HG03097 (cell line): ENCODE results near the gene STXBP2.
"Not testable (repeated sequence)": the region's sequence is repeated elsewhere in the genome, so short reads cannot be mapped to it uniquely, and the experiment has no call there.

Source experiments
- ATAC-seq: cut with Tn5 transposase; IDR thresholded peaks from one replicate; pipeline ENCODE4 v1.9.1; 2021; ENCODE audit not compliant: unreplicated experiment, low FRiP score

The STXBP2 gene

DNA sequence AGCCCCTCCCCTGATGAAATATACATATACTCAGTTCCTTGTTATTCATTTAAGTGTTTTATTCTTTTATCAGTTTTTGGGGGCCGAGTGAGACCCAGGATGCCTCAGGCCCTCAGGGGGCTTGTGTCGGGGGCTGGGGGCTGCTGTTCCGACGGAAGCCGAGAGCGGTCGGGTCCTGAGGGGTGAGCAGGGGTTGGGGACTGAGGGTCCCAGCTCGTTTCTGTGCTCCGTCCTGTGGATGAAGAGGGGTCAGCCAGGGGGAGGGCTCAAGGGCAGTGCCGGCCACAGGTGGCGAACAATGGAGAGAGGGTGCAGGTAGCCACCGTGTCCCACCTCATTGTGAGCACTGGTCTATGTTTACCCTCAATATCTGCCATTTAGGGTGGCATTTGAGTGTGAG is 5.3 kb upstream of the STXBP2 start:
- no peak for ATAC-seq

DNA sequence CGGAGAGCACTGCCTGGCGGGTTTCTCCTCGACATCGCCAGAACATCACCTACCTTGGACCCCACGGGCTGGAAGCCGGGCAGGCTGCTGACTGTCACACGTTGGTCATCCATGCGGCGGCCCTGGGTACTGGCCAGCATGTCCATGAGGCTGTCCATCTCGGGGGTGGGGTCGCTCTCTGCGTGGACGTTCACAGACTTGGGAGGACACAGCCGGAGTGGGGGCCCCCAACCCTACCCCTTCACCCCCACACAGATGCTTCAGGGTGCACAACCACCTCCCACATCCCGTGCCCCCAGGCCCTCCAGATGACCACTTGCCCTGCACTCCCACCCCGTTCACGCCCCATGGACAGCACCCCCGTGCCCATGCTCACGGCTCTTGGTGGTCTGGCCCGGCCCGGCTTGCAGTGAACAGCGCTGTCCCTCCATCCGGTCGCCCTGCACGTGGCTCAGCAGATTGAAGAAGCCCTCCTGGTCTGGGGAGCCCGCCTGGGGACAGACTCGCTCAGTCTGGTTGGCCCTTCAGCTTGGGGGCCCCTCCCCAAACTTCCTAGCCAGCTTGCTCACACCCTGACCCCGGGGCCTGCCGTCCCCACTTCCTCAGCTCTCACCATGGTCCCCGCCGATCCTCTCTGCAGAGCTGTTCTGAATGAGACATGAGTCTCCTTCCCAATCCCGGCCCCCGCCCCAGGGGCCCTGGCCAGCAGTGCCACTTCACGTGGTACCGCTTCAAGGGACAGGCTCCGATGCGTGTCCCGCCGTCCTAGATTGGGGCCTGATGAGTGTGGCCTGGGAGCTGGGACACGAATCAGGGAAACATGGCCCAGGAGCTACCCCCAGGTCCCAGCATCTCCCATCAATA is 4.3 kb upstream of the STXBP2 start:
- ATAC-seq: no peak

DNA sequence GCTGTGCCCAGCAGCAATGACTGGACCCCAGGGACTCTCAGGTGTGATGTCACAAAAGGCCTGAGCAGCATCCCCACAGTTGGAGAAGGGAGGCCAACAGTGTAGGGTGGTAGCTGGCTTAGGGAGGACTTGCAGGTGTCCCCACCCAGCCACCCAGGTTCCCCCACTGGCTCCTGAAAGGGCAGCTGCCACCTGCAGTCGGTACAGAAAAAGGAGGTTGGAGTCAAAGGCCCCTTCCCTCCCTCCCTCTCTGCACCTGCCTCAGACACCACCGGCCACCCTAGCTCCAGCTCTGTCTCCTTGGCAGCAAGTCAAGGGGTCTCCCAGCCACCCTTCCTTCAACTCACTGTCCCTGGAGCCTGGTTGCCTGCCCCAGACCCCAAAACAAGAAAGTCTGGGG is 3.2 kb upstream of the STXBP2 start, which contains the start of gene PCP2:
PCP2 (minus strand) TSS at position 22 of the 400 bp plus-strand sequence. CDS start 262 bp downstream, outside the sequence.
- no peak for ATAC-seq

DNA sequence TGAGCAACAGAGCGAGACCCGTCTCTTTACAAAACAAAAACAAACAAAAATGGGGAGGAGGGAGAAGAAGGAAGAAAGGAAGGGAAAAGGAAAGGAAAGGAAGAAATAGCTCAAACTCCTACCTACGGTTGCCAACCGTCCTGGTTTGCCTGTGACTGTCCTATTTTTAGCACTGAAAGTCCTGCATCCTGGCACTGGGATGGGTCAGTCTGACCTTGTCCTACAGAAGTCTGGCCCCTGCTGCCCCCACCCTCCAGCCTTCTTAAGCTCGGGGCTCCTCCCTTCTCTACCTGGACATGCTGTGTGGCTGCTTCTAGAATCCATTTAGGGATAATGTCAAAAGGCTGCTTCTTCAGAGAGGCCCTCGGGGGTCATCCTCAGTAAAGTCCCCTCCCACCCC is 1.2 kb upstream of the STXBP2 start:
- no peak for ATAC-seq

- ATAC-seq: no peak
Observed at GRCh38 chr19:7636317-7636690, 606 bp upstream of the STXBP2 start.

- ATAC-seq: no peak
Observed at GRCh38 chr19:7637374-7638256, 705 bp downstream of the STXBP2 start.

DNA sequence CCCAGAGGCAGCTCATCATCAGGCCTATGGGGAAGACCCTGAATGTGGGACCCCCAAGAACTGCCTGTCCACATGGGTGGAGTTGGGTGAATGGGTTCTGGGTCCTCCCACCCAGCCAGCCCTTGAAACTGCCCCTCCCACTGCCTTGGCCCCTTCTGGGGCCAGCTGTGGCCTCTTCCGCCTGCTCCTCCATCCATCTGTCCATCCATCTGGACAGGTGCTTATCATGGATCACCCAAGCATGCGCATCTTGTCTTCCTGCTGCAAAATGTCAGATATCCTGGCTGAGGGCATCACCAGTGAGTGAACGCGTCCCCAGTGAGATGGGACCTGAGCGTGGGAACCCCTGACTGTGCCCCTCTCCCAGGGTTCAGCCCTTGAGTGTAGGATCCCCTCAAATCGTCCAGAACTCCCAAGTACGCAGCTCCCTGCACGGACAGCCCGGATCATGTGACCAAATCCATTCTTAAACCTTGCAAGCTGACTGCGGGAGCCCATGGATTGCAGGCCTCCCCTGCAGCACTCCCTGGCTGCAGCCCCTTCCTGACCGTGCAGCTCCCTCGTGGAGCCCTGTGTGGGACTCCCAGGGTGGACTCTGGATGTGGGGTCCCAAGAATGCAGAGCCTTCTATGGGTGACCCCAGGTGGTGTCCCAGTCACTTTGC is 2.0 kb downstream of the STXBP2 start:
- no peak for ATAC-seq

DNA sequence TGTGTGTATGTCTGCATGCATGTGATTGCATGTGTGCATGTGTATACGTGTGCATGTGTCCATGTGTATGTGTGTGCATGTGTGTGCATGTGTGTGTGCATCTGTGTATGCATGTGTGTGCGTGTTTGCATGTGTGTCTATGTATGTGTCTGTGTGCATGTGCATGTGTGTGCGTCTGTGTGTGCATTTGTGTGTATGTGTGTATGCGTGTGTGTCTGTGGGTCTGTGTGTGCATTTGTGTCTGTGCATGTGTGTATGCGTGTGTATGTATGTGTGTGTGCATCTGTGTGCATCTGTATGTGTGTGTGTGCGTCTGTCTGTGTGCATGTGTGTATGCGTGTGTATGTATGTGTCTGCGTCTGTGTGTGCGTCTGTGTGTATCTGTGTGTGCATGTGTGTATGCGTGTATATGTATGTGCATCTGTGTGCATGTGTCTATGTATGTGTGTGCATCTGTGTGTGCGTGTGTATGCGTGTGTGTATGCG is 3.0 kb downstream of the STXBP2 start:
- no peak for ATAC-seq

- no peak for ATAC-seq
Observed at GRCh38 chr19:7640803-7641202, 3.9 kb downstream of the STXBP2 start.

- ATAC-seq: no peak
Observed at GRCh38 chr19:7641290-7642276, 4.7 kb downstream of the STXBP2 start.

- ATAC-seq: no peak
Observed at GRCh38 chr19:7642295-7643030, 5.6 kb downstream of the STXBP2 start.

DNA sequence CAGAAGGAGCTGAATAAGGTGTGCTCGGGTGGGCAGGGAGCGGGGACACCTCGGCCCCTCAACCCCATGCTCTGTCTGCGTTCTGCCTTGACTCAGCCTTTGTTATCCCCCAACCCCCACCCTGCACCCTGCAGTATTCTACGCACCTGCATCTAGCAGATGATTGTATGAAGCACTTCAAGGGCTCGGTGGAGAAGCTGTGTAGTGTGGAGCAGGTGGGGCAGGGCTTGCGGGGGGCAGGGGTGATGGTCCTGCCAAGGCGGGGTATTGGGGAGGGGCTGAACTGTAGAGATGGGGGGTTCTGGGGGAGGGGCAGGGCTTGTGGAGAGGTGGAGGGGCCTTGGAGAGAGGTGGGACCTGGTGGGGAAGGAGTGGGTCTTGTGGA is 6.1 kb downstream of the STXBP2 start:
- no peak for ATAC-seq

GRCh38 chr19:7643629-7644549 is 7.0 kb downstream of the STXBP2 start:
- ATAC-seq: not testable (repeated sequence)

DNA sequence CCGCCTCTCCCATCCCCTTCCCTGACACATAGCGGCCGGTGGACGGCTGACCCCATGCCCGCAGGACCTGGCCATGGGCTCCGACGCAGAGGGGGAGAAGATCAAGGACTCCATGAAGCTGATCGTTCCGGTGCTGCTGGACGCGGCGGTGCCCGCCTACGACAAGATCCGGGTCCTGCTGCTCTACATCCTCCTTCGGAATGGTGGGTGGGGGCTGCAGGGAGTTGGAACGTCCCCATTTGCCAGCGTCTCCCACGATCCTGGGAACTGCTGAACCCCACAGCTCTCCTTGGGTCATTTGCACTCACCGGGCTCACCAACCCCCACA is 7.6 kb downstream of the STXBP2 start:
- ATAC-seq: no peak

DNA sequence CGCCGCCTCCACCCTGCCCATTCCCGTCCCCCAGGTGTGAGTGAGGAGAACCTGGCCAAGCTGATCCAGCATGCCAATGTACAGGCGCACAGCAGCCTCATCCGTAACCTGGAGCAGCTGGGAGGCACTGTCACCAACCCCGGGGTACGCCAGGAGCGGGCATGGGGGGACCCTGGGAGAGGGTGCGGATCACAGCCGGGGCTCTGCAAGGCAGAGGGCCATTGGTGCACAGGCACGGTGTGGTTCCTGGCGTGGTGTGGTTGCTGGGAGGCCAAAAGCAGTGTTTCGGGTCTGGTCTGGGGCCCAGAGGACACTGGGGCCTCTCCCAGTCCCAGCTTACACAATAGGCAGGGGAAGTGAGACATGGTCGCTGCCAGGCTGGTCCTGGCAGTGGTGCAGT is 8.3 kb downstream of the STXBP2 start:
- no peak for ATAC-seq

DNA sequence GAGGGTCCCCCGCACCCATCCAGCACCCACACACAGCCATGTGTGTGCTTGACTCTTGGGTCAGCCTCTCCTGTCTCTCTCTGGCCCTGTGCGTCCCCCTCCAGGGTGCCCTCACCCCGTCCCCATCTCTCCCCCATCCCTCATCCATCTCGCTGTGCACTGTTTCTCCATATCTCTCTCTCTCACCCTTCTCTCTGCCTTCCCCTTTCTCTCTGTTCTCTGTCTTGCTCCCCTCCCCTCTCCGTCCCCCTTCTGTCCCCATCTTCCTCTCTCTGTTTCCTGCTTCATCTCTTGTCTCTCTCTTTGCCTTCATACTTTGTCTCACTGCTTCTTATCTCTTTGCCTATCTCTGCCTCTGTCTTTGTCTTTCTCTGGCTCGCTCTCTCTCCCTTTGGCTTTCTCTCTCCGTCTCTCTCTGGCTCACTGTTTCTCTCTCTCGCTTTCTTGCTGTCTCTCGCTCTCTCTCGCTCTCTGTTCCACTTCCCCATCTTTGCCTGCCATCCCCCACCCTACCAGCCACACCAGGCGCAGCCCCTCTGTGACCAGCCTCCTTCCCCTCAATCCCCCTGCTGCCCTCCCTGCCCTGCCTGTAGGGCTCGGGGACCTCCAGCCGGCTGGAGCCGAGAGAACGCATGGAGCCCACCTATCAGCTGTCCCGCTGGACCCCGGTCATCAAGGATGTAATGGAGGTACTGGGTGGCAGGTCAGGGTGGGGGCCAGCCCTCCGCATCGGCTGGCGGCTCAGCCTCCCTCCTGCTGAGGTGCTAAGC is 8.9 kb downstream of the STXBP2 start:
- ATAC-seq: no peak

DNA sequence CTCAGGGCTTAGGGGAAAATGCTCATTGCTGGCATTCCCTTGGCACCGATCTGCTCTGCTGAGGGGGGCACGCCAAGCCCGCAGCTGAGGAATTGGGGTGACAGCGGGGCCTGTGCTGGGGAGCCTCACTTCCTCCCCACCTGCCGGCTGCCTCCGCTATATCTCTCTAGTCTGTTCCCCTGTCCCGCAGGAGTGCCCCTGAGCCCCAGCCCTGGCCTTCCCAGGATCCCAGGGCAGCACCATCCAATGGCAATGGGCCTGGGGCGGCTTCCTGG is 9.5 kb downstream of the STXBP2 start:
- no peak for ATAC-seq

- ATAC-seq: no peak
Observed at GRCh38 chr19:7647156-7647555, 10.2 kb downstream of the STXBP2 start.
